B cell (primary cell): Measurements from ENCODE around the gene OR4N5.

Experiments
- CTCF ChIP-seq: fragments of 200-600 bp; IDR thresholded peaks from one replicate; pipeline ENCODE4 v1.8.0; 2022; ENCODE audit warnings: antibody characterized with exemption, mild to moderate bottlenecking
- EZH2 ChIP-seq: IDR thresholded peaks from 2 replicates; pipeline ENCODE4 v1.6.1; 2012; ENCODE audit warnings: borderline replicate concordance, low read depth, mild to moderate bottlenecking, moderate library complexity, low read length; ENCODE audit not compliant: insufficient read depth, poor library complexity, severe bottlenecking

DNA sequence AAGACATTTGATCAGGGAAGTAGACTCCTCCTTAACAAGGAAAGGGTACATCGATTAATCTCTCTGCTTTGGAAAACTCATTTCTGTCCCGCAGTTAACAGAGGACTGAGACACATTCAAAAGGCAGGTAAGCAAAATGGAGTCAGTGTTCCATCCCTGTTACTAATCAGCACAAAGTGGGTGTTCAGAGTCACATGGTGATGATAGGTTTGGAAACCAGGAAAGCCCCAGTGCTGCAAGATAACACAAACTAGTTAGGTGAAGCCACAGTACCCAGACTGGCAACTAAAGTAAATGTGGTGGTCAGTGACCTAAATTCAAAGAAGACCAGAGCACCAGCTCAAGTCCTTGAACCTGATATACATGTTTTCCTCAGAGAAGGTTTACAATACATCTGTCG, 26.3 kb upstream of the OR4N5 start:
- TF ChIP-seq CTCF, result no peak
- no peak for TF ChIP-seq EZH2
